Skeletal muscle satellite cell (primary cell): ENCODE data around the gene TRAPPC2L.

ENCODE experiments used
- H3K27me3 ChIP-seq: 2 replicates; pipeline ENCODE4 v1.7.0; 2013; ENCODE audit warnings: low read length; ENCODE audit not compliant: control insufficient read depth, insufficient read depth
- H3K36me3 ChIP-seq: 2 replicates; pipeline ENCODE4 v1.7.0; 2013; ENCODE audit warnings: mild to moderate bottlenecking, control low read depth, low read length; ENCODE audit not compliant: insufficient read depth
- H3K4me1 ChIP-seq: 2 replicates; pipeline ENCODE4 v1.7.0; 2013; ENCODE audit warnings: low read length; ENCODE audit not compliant: control insufficient read depth, insufficient read depth
- H3K4me2 ChIP-seq: 2 replicates; pipeline ENCODE4 v1.7.0; 2013; ENCODE audit warnings: mild to moderate bottlenecking, low read length
- H3K4me3 ChIP-seq: 2 replicates; pipeline ENCODE4 v1.7.0; 2013; ENCODE audit warnings: low read length
- H3K9ac ChIP-seq: 2 replicates; pipeline ENCODE4 v1.7.0; 2013; ENCODE audit warnings: mild to moderate bottlenecking, low read depth, low read length, moderate library complexity
- H3K9me3 ChIP-seq: replicated peaks from 2 replicates; pipeline ENCODE4 v1.7.0; 2013; ENCODE audit warnings: mild to moderate bottlenecking, control low read depth, low read length

TRAPPC2L gene

DNA sequence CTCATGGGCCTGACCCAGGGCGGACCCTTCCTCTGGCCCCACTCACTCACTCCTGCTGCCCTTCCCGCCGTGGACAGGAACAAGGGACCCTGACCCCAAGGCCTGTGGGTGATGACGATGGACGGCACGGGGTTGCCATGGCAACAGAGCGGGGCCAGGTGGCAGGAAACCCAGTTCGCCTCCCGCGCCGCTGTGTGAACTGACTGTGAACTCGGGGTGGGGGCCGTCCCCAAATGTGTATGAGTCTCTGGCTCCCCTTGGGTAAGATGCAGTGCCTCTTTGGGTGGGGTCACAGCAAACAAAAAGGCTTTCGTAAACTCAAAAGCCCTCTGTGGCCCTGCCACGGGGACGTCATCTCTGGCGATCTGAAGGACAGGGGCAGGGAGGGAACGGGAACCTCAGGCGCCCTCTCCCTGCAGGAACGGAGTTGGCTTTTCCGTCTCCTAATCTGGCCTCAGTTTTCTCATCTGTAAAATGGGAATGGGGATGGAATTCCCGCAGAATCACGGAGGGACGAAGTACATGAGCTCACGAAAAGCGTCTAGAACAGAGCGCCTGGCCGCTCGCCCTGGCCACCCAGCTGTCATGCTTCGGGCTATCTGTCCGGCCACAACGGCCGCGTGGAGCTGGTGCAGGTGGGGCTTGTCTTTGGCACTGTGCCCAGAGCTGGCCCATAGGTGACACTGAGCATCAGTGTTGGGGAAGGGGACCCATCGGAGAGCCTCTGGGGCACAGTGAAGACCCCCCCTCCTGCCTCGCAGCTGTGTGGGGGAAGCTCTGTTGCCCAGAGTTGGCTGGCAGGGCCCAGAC is 54.4 kb downstream of the TRAPPC2L start:
- Histone ChIP-seq H3K27me3 (peaks cover 45% of the 10 kb centered on the region), H3K4me1 (no peaks in the 10 kb centered on the region), H3K4me3 (no peak overlapping the region), H3K4me2 (no peak overlapping the region), H3K36me3 (no peaks in the 10 kb centered on the region), H3K9ac (no peak overlapping the region), H3K9me3 (no peaks in the 10 kb centered on the region)

DNA sequence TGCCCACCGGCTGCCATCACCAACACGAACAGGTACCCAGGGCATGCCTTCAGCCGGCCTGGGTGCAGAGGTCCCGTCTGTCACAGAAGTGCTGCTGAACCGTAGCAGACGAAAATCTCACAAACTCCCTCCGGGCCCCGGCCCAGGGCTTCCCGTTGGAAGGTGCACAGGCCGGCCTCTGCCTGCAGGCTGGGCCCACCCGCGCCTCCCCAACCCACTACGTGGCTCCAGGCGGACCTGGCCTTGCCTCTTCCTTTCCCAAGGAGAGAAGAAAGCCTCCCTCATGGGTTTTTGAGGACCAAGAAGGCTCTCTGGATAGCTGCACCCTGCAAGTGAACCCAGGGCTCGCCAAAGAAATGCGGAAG is 55.0 kb downstream of the TRAPPC2L start:
- Histone ChIP-seq H3K4me2 (no peak overlapping the region), H3K4me3 (no peak overlapping the region), H3K27me3 (peaks cover 47% of the 10 kb centered on the region), H3K9me3 (no peaks in the 10 kb centered on the region), H3K36me3 (no peaks in the 10 kb centered on the region), H3K4me1 (no peaks in the 10 kb centered on the region), H3K9ac (no peak overlapping the region)
